ENCODE results near the gene DUSP5. TPM values are rescaled to one million over a fixed set of nuclear protein-coding genes. Genes with fewer than 3 reads are reported as not detected.

The DUSP5 gene
- total RNA-seq, 1 donor from 2014 or later: 31.3 TPM

- DNase-seq: peak; percentile 47
These were observed 2.8 kb downstream of the DUSP5 start for GRCh38 chr10:110500515-110500905.

- DNase-seq: peak; percentile 96
These were observed 3.6 kb downstream of the DUSP5 start for GRCh38 chr10:110501142-110501937.

GRCh38 chr10:110502072-110502845 is 4.6 kb downstream of the DUSP5 start:
- DNase-seq: no peak

GRCh38 chr10:110502851-110503301 is 5.2 kb downstream of the DUSP5 start:
- peak; percentile 49 for DNase-seq

GRCh38 chr10:110503528-110504110 is 5.9 kb downstream of the DUSP5 start:
- DNase-seq: no peak

GRCh38 chr10:110504111-110504735 is 6.5 kb downstream of the DUSP5 start:
- peak; percentile 92 for DNase-seq

GRCh38 chr10:110505130-110505770 is 7.5 kb downstream of the DUSP5 start:
- peak; percentile 84 for DNase-seq

GRCh38 chr10:110506448-110506847 is 8.7 kb downstream of the DUSP5 start:
- no peak for DNase-seq

GRCh38 chr10:110507346-110507745 is 9.6 kb downstream of the DUSP5 start:
- no peak for DNase-seq

GRCh38 chr10:110508159-110508788 is 10.6 kb downstream of the DUSP5 start:
- DNase-seq: peak; percentile 60

GRCh38 chr10:110508806-110509544 is 11.3 kb downstream of the DUSP5 start:
- DNase-seq: peak; percentile 61

- DNase-seq: no peak
These were observed 11.9 kb downstream of the DUSP5 start for GRCh38 chr10:110509560-110509959.

- no peak for DNase-seq
These were observed 12.4 kb downstream of the DUSP5 start for GRCh38 chr10:110510086-110510485.

- no peak for DNase-seq
These were observed 13.0 kb downstream of the DUSP5 start for GRCh38 chr10:110510730-110511129.

GRCh38 chr10:110511734-110512449 is 14.2 kb downstream of the DUSP5 start:
- DNase-seq: peak; percentile 92

GRCh38 chr10:110512461-110513187 is 14.9 kb downstream of the DUSP5 start:
- DNase-seq: peak; percentile 78

- no peak for DNase-seq
These were observed 16.2 kb downstream of the DUSP5 start for GRCh38 chr10:110513949-110514348.

GRCh38 chr10:110514848-110515247 is 17.1 kb downstream of the DUSP5 start:
- DNase-seq: no peak

GRCh38 chr10:110516815-110517492 is 19.2 kb downstream of the DUSP5 start:
- DNase-seq: no peak

Data from dermis blood vessel endothelial cell (primary cell).